DOHH2 (cell line): Measurements from ENCODE around the gene CDX1.

Experiments used
- H3F3A ChIP-seq: fragments of 200-600 bp; sonication (generic), shearing (Covaris generic); 2 replicates; pipeline ENCODE4 v1.6.0; 2016; ENCODE audit warnings: antibody characterized with exemption, mild to moderate bottlenecking; ENCODE audit not compliant: control insufficient read depth, insufficient read depth
- H3K27ac ChIP-seq: fragments of 200-600 bp; sonication (generic); 2 replicates; pipeline ENCODE4 v1.5.1; 2014; ENCODE audit warnings: low read depth, mild to moderate bottlenecking, low read length, moderate library complexity
- H3K27me3 ChIP-seq: fragments of 200-600 bp; sonication (generic); 2 replicates; pipeline ENCODE4 v1.6.1; 2014; ENCODE audit warnings: mild to moderate bottlenecking, low read length, mixed read lengths; ENCODE audit not compliant: control insufficient read depth
- H3K36me3 ChIP-seq: fragments of 200-600 bp; sonication (generic); 2 replicates; pipeline ENCODE4 v1.6.1; 2014; ENCODE audit warnings: mild to moderate bottlenecking, low read length, moderate library complexity, mixed read lengths; ENCODE audit not compliant: control insufficient read depth
- H3K4me1 ChIP-seq: fragments of 200-600 bp; sonication (generic); 2 replicates; pipeline ENCODE4 v1.6.1; 2014; ENCODE audit warnings: mild to moderate bottlenecking, low read length, mixed read lengths; ENCODE audit not compliant: control insufficient read depth
- H3K4me2 ChIP-seq: fragments of 200-600 bp; sonication (generic); 2 replicates; pipeline ENCODE4 v1.6.0; 2014; ENCODE audit warnings: mild to moderate bottlenecking, low read length, moderate library complexity
- H3K4me3 ChIP-seq: fragments of 200-600 bp; sonication (generic); 2 replicates; pipeline ENCODE4 v1.5.1; 2014; ENCODE audit warnings: mild to moderate bottlenecking, low read length, mixed read lengths
- H3K79me2 ChIP-seq: fragments of 200-600 bp; sonication (generic); 2 replicates; pipeline ENCODE4 v1.6.1; 2014; ENCODE audit warnings: mild to moderate bottlenecking, low read length, mixed read lengths; ENCODE audit not compliant: control insufficient read depth
- H3K9me2 ChIP-seq: fragments of 200-600 bp; sonication (generic); replicated peaks from 2 replicates; pipeline ENCODE4 v1.6.1; 2014; ENCODE audit warnings: mild to moderate bottlenecking, low read length, mixed read lengths; ENCODE audit not compliant: control insufficient read depth
- H3K9me3 ChIP-seq: fragments of 200-600 bp; sonication (generic); 2 replicates; pipeline ENCODE4 v1.6.1; 2014; ENCODE audit warnings: antibody characterized with exemption, low read length, mixed read lengths; ENCODE audit not compliant: control insufficient read depth, insufficient read depth
- H4K20me1 ChIP-seq: fragments of 200-600 bp; sonication (generic); 2 replicates; pipeline ENCODE4 v1.6.0; 2014; ENCODE audit warnings: low read depth, mild to moderate bottlenecking, antibody characterized with exemption, low read length, moderate library complexity; ENCODE audit not compliant: control insufficient read depth, insufficient read depth
- CTCF ChIP-seq: fragments of 200-600 bp; sonication (generic); IDR thresholded peaks from one replicate; pipeline ENCODE4 v1.5.1; 2014; ENCODE audit warnings: antibody characterized with exemption, mild to moderate bottlenecking, low read depth, low read length; ENCODE audit not compliant: poor library complexity, severe bottlenecking
- EZH2phosphoT487 ChIP-seq: fragments of 200-600 bp; sonication (generic); IDR thresholded peaks from 2 replicates; pipeline ENCODE4 v1.6.1; 2017; ENCODE audit warnings: borderline replicate concordance, mild to moderate bottlenecking, antibody characterized with exemption, low read length, moderate library complexity, mixed read lengths

CDX1 gene

GRCh38 chr5:150208187-150209098 lies 41.9 kb downstream of the CDX1 start:
- Histone ChIP-seq H3K79me2 (no peaks in the 10 kb centered on the region), H3K9me2 (no peaks in the 10 kb centered on the region), H3K27me3 (peaks cover 18% of the 10 kb centered on the region), H3K4me3 (no peak overlapping the region), H3K27ac (no peak overlapping the region), H3K9me3 (no peaks in the 10 kb centered on the region), H3K36me3 (no peaks in the 10 kb centered on the region), H3K4me1 (no peaks in the 10 kb centered on the region), H4K20me1 (no peaks in the 10 kb centered on the region), H3F3A (no peaks in the 10 kb centered on the region), H3K4me2 (no peak overlapping the region)
- TF ChIP-seq EZH2phosphoT487 = no peak
- no peak for TF ChIP-seq CTCF

- Histone ChIP-seq H3K9me3 (no peaks in the 10 kb centered on the region), H3K27ac (no peak overlapping the region), H3K79me2 (no peaks in the 10 kb centered on the region), H3K27me3 (peaks cover 18% of the 10 kb centered on the region), H3K9me2 (no peaks in the 10 kb centered on the region), H3K4me1 (no peaks in the 10 kb centered on the region), H3K36me3 (no peaks in the 10 kb centered on the region), H3K4me3 (no peak overlapping the region), H3F3A (no peaks in the 10 kb centered on the region), H3K4me2 (no peak overlapping the region), H4K20me1 (no peaks in the 10 kb centered on the region)
- TF ChIP-seq CTCF = no peak
Observed at GRCh38 chr5:150209099-150209635, 42.6 kb downstream of the CDX1 start.

GRCh38 chr5:150210644-150211043 lies 44.1 kb downstream of the CDX1 start:
- Histone ChIP-seq H3K4me2 (no peak overlapping the region), H3K27ac (no peak overlapping the region), H4K20me1 (no peaks in the 10 kb centered on the region), H3K27me3 (peaks cover 18% of the 10 kb centered on the region), H3K36me3 (no peaks in the 10 kb centered on the region), H3K9me3 (no peaks in the 10 kb centered on the region), H3F3A (no peaks in the 10 kb centered on the region), H3K4me3 (no peak overlapping the region), H3K79me2 (no peaks in the 10 kb centered on the region), H3K9me2 (no peaks in the 10 kb centered on the region), H3K4me1 (no peaks in the 10 kb centered on the region)
- TF ChIP-seq EZH2phosphoT487 (no peak), CTCF (no peak)
